ENCODE results near the gene TSPAN9. TPM values are rescaled to one million over a fixed set of nuclear protein-coding genes. Genes with fewer than 3 reads are reported as not detected.

The TSPAN9 gene
- total and polyA plus RNA-seq, 9 of the 15 experiments (the other 6 are each of a cell fraction or from before 2014, with no cell fraction given) = 0.23 to 2.1 (median 0.60) TPM; not detected in 2

DNA sequence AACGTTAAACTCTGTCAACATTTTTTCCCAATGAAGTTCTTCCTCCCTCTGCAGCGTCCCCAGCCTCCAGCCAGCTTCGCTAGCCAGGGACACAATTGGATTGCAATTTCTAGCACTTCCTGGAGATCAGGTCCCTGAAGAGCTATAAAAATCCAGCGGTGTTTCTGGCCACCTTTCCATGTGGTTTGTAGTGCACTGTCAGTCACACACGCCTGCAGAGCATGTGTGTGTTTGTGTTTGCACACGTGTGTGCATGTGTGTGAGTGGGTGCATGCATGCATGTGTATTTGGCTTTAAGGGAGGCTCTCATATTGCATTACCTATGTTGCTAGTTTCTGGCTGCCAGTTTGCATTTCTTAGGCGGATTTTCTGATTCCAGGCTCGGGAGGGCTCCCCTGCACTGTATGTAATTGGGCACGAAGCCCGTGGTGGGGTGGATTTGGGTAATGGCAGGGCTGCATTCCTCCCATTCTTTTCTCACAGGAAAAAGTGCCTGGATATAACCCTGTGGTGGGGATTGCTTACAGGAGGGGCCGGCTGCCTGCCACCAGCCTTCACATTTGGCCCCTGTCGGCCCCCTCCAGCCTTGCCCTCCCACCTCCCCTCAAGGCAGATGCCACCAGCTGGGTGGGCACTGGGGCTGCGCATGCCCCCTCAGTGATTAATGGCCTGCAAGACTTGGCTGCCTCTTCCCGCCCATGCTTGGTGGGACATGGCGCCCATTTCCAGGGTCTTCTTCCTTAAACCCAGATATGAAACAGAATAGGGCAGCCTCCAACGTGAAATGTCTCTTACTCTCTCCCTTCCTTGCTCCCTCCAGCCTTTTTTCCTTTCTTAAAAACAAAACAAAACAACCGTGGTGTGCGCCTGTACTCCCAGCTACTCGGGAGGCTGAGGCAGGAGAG is 74.0 kb downstream of the TSPAN9 start:
- no peak overlapping the region for H3K9ac ChIP-seq (ENCODE audit: insufficient read depth in 1 of 2, low read depth in 2 of 2, low read length in 2 of 2)
- TF ChIP-seq RBM25 (IDR thresholded peaks at IDR 0.05; ENCODE audit: low read depth, low read length, severe bottlenecking) (no peak), KDM2B (CRISPR knock-in tag; IDR thresholded peaks at IDR 0.05) (no peak), HMGN3 (IDR thresholded peaks at IDR 0.05; ENCODE audit: borderline replicate concordance, extremely low read depth, insufficient read length, low read depth, low read length) (no peak)
- FAIRE-seq (no peak), ATAC-seq (no peak), DNase-seq (ENCODE audit: extremely low read depth in 1 of 4, low spot score in 3 of 4) (no peak)
- H4K20me1 ChIP-seq (replicated peaks; ENCODE audit: control insufficient read depth, insufficient read depth, low read length) = no peaks in the 10 kb centered on the region; the same call in 1 of the 2 replicates
- H3K27ac ChIP-seq (ENCODE audit: extremely low read depth, low read depth, low read length) = no peak overlapping the region
- H2AFZ ChIP-seq (ENCODE audit: low read depth, low read length) = no peak overlapping the region
- no peaks in the 10 kb centered on the region for H3K9me1 ChIP-seq (ENCODE audit: control insufficient read depth, insufficient read depth, low read length)
- H3K4me1 ChIP-seq (replicated peaks in 1 of 2; ENCODE audit: control insufficient read depth in 2 of 2, insufficient read depth in 2 of 2, low read length in 2 of 2) = no peaks in the 10 kb centered on the region
- ChIA-PET CTCF (ENCODE audit: low intra/inter-chr PET ratio) (no interaction called here), POLR2A (no interaction called here)
- no peak overlapping the region for H3K4me2 ChIP-seq (ENCODE audit: insufficient read depth, low read length)
- H3K27me3 ChIP-seq (ENCODE audit: control insufficient read depth in 2 of 2, insufficient read depth in 2 of 2, low read length in 2 of 2) = peaks cover 0 to 36% of the 10 kb centered on the region in 2 experiments; a peak in 3 of 5 replicates
- H3K36me3 ChIP-seq (ENCODE audit: control insufficient read depth, insufficient read depth, low read length) = no peaks in the 10 kb centered on the region
- no peaks in the 10 kb centered on the region for H3K79me2 ChIP-seq (ENCODE audit: control insufficient read depth, insufficient read depth, low read length)
- no peaks in the 10 kb centered on the region for H3K9me3 ChIP-seq (replicated peaks; ENCODE audit: control insufficient read depth, insufficient read depth, low read depth, low read length)
- intact Hi-C loops (cut with micrococcal nuclease) (no loop called here), in situ Hi-C loops (cut with MboI) (no loop called here)
- H3K4me3 ChIP-seq = no peak overlapping the region
- BruUV-seq (replicated peaks) = no TSS peak
- WGBS (ENCODE audit: insufficient coverage, low coverage, missing lambda C conversion rate) = 1% methylated on average over 16 of the region's 19 CpGs

DNA sequence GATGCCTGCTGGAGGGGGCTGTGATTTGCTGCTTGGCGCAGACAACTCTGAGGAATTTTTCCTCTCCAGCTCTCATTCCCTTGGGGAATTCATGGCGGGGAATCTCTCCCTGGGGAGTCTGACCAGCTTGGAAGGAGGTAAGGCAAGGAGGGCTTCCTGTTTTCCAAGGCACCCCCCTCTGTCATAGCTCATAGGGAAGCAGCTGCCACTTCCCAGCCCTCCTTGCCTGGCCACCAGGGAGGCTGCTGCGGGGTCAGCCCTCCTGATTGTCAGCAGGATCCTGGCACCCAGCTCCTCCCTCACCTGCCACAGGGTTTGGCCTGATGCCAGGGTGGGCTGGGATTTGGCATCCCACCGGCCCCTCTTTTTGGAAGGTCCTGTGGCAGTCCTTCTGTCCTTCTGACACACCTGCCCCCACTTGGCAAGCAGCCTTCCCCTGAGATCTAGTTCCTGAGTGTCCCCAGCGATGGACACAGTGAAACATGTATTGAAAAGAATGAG is 74.9 kb downstream of the TSPAN9 start:
- Histone ChIP-seq H3K36me3 (ENCODE audit: control insufficient read depth, insufficient read depth, low read length) (no peaks in the 10 kb centered on the region), H3K79me2 (ENCODE audit: control insufficient read depth, insufficient read depth, low read length) (no peaks in the 10 kb centered on the region), H3K4me3 (no peak overlapping the region), H3K27ac (ENCODE audit: extremely low read depth, low read depth, low read length) (no peak overlapping the region), H3K9me3 (replicated peaks; ENCODE audit: control insufficient read depth, insufficient read depth, low read depth, low read length) (no peaks in the 10 kb centered on the region), H3K9ac (ENCODE audit: insufficient read depth in 1 of 2, low read depth in 2 of 2, low read length in 2 of 2) (no peak overlapping the region), H3K4me2 (ENCODE audit: insufficient read depth, low read length) (no peak overlapping the region), H2AFZ (ENCODE audit: low read depth, low read length) (no peak overlapping the region), H4K20me1 (replicated peaks; ENCODE audit: control insufficient read depth, insufficient read depth, low read length) (no peaks in the 10 kb centered on the region; the same call in 1 of the 2 replicates), H3K9me1 (ENCODE audit: control insufficient read depth, insufficient read depth, low read length) (no peaks in the 10 kb centered on the region), H3K4me1 (replicated peaks in 1 of 2; ENCODE audit: control insufficient read depth in 2 of 2, insufficient read depth in 2 of 2, low read length in 2 of 2) (no peaks in the 10 kb centered on the region), H3K27me3 (ENCODE audit: control insufficient read depth in 2 of 2, insufficient read depth in 2 of 2, low read length in 2 of 2) (peaks cover 0 to 34% of the 10 kb centered on the region in 2 experiments; a peak in 3 of 5 replicates)
- ChIA-PET CTCF (ENCODE audit: low intra/inter-chr PET ratio) (no interaction called here), POLR2A (no interaction called here)
- intact Hi-C loops (cut with micrococcal nuclease) = no loop called here
- BruUV-seq (replicated peaks) = no TSS peak
- ATAC-seq = no peak
- FAIRE-seq = no peak
- in situ Hi-C loops (cut with MboI) = no loop called here
- 0% methylated on average over 5 of the region's 5 CpGs for WGBS (ENCODE audit: insufficient coverage, low coverage, missing lambda C conversion rate)
- DNase-seq (ENCODE audit: extremely low read depth in 1 of 4, low spot score in 3 of 4) = no peak
- TF ChIP-seq RB1 (IDR thresholded peaks at IDR 0.05; ENCODE audit: low read depth) (no peak), SP2 (IDR thresholded peaks at IDR 0.05; ENCODE audit: extremely low read depth, low read depth, low read length, poor library complexity, severe bottlenecking) (no peak), ZNF431 (CRISPR knock-in tag; IDR thresholded peaks at IDR 0.05) (no peak), PCBP2 (IDR thresholded peaks at IDR 0.05; ENCODE audit: low read depth, low read length, poor library complexity, severe bottlenecking) (no peak), HMG20A (CRISPR knock-in tag; conservative IDR thresholded peaks at IDR 0.05) (no peak), ZNF778 (CRISPR knock-in tag; IDR thresholded peaks at IDR 0.05) (no peak), PTTG1 (tag; IDR thresholded peaks at IDR 0.05; ENCODE audit: low read depth) (no peak), FIP1L1 (IDR thresholded peaks at IDR 0.05; ENCODE audit: low read depth, low read length, poor library complexity, severe bottlenecking) (no peak), ZNF124 (CRISPR knock-in tag; IDR thresholded peaks at IDR 0.05) (no peak), PURB (CRISPR knock-in tag; IDR thresholded peaks at IDR 0.05; ENCODE audit: low read depth) (no peak)
- TF ChIP-seq, protein P1, sequence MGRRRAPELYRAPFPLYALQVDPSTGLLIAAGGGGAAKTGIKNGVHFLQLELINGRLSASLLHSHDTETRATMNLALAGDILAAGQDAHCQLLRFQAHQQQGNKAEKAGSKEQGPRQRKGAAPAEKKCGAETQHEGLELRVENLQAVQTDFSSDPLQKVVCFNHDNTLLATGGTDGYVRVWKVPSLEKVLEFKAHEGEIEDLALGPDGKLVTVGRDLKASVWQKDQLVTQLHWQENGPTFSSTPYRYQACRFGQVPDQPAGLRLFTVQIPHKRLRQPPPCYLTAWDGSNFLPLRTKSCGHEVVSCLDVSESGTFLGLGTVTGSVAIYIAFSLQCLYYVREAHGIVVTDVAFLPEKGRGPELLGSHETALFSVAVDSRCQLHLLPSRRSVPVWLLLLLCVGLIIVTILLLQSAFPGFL (CRISPR knock-in tag; IDR thresholded peaks at IDR 0.05) = no peak

All from K562 (cell line).